GM10266 (cell line): ENCODE data around the gene CD34.
A peak's percentile ranks its signal among the peaks of the same experiment; 100 is the strongest.

ENCODE experiments used
- DNase-seq: peaks from one replicate; pipeline ENCODE4 v3.0.0; 2012; ENCODE audit errors: extremely low spot score
- TF ChIP-seq, protein P1 (sequence below): IDR thresholded peaks from 2 replicates; pipeline ENCODE4 v1.5.1; 2012; ENCODE audit warnings: mild to moderate bottlenecking, low read depth; ENCODE audit not compliant: control insufficient read depth, insufficient read depth; ENCODE audit errors: missing control alignments

Gene CD34

GRCh38 chr1:207890136-207890738, 20.7 kb downstream of the CD34 start:
- TF ChIP-seq, protein P1, sequence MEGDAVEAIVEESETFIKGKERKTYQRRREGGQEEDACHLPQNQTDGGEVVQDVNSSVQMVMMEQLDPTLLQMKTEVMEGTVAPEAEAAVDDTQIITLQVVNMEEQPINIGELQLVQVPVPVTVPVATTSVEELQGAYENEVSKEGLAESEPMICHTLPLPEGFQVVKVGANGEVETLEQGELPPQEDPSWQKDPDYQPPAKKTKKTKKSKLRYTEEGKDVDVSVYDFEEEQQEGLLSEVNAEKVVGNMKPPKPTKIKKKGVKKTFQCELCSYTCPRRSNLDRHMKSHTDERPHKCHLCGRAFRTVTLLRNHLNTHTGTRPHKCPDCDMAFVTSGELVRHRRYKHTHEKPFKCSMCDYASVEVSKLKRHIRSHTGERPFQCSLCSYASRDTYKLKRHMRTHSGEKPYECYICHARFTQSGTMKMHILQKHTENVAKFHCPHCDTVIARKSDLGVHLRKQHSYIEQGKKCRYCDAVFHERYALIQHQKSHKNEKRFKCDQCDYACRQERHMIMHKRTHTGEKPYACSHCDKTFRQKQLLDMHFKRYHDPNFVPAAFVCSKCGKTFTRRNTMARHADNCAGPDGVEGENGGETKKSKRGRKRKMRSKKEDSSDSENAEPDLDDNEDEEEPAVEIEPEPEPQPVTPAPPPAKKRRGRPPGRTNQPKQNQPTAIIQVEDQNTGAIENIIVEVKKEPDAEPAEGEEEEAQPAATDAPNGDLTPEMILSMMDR: no peak
- no peak for DNase-seq

DNA sequence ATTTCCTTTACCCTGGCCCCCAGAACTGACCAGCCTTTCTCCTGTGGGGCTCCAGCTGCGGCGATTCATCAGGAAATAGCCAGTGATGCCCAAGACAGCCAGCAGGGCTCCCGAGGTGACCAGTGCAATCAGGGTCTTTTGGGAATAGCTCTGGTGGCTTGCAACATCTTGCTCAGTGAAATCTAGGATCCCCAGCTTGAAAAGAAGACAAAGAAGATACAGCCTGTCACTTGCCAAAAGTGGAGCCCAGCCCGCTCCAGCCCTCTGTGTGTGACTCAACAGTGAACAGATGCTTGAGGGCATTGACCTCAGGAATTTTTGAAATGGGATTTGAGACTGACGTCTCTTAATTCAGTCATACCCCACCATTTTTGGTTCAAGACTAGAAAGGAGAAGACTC, 22.3 kb downstream of the CD34 start:
- DNase-seq: no peak
- TF ChIP-seq, protein P1: no peak

DNA sequence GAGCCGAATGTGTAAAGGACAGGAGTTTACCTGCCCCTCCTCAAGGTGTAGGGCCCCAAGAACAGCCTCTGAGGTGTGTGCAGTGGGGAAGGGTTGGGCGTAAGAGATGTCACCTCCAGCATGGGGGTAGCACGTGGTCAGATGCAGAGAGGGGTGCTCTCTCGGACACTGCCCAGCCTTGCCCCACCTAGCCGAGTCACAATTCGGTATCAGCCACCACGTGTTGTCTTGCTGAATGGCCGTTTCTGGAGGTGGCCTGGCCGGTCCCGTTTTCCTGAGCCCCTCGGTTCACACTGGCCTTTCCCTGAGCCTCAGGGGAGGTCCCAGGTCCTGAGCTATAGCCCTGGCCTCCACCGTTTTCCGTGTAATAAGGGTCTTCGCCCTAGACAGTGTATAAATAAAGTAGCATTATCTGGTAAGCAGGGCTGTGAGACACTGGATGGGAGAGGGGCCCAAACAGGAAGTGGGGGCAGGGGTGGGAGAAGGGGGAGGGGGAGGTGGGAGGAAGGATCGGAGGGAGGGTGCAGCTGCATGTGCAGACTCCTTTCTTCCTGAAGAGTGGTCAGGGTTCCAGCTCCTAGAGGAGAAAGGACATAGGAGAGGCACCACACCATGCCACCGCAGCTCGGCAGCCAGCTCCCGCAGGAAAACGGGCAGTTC, 23.3 kb downstream of the CD34 start:
- TF ChIP-seq, protein P1: no peak
- DNase-seq: no peak

DNA sequence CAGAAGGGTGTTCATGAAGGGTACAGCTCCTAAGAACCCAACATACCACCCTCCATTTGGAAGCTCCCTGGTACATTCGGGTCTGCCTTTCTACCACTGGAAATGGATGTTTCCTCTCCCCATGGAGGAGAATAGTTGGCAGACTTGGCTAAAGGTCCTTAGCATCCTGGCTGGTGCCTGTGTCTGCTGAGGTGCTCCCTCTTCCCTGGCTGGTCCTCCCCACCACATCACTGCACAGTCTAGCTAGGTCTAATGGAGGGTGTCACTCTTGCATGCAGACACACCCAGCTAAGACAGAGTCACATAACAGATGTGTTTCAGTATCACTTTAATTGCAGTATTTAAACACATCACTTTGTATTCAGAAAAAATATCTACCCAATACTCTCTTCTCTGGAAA, 24.7 kb downstream of the CD34 start:
- TF ChIP-seq, protein P1: no peak
- no peak for DNase-seq

DNA sequence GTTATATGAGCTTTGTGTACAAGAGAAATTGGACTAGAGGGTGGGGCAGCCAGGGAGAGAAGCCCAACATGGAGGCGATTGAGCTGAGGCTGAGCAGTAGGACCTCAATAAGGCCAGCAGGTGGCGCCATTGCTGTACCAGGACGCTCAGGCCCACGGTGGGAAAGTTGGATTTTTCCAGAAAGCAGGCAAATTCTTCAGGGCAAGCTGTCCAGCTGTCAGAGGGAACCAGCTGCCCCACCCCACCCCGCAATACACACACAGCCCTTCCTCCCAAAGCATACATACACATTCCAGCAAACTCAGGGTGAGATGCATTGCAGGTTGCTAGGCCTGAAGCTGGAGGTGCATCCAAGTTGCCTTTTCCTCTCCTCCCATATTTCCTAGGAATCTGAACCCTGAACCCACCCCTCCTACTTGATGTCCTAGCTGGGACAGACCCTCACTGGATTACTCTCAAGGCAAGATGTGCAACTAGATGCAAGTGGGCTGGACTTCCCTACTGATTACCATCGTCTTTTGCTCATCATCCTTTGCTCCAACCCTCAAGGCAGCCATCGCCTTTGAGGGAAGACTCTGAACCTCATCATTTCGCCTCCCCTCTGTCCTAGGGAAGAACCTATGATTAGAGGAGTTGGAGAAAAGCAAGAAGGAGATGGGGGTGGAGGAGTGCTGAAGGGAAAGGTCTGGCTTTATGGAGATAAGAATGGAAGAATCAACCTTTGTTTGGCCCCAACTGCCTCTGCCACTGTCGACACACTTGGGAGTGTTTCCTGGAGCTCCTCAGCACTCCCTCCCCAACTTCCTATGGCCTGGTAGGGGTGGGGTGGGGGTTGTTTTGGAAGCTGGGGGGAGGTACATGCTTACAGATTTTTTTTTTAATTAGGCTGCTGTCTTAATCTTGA, 25.5 kb downstream of the CD34 start:
- TF ChIP-seq, protein P1: peak; percentile 92

DNA sequence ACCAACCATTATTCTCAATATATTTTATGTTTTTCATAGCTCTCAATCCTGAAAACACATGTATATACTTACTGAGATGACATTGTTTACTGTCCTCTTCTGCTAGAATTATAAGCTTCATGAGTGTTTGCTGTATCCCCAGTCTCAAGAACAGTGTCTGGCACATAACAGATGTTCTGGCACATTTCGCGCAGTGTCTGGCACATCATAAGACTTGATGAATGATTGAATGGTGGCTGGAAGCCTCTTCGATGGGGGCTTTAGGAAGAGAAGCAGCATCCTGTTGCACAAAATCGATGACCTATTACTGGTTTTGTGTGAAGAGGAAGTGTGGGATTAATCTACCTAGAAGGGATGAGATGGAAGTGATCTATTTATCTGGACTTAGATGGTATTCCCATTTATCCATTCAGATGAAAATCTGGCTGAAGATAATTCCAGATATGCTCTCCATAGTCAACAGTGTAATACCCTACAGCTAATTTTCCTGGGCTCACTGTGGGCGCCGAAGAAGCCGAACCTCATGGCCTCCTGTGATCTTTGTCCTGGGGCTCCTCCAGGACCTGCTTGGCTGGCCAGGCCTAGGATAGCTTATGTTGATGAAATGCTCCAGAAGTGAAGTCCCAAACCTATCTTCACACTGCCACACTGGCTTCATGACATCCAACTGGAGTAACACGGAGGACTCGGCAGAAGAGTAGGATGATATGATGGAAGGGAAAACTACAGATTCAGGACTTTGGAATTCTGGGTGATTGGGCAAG, 26.5 kb downstream of the CD34 start:
- DNase-seq: no peak
- TF ChIP-seq, protein P1: peak; percentile 2

More for the DNA sequence above, 25.5 kb downstream of the CD34 start:
- peak; percentile 74 for DNase-seq
